ENCODE measurements around the gene ADAMTSL3.

Gene ADAMTSL3

DNA sequence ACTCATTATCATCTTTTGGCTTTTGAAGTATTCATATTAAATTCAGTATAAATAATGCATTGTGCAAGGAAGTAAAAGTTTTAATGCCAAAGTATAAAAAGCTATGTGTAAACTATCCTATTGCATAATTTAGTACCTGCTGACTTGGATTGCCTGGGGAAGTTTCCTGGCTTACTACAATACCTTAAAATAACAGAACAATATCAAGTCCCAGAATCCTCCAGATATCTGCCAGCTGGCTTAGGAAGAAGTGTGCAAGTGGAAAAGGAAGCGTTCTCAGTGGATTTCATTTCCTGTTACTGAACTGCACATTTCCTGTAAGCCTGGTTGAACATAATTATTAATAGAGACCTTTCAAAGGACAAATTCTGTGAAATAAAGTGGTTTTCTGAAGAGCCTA is 236.7 kb downstream of the ADAMTSL3 start:
- H3K36me3 ChIP-seq (ENCODE audit: control insufficient read depth, insufficient read depth, low read length) = no peaks in the 10 kb centered on the region

DNA sequence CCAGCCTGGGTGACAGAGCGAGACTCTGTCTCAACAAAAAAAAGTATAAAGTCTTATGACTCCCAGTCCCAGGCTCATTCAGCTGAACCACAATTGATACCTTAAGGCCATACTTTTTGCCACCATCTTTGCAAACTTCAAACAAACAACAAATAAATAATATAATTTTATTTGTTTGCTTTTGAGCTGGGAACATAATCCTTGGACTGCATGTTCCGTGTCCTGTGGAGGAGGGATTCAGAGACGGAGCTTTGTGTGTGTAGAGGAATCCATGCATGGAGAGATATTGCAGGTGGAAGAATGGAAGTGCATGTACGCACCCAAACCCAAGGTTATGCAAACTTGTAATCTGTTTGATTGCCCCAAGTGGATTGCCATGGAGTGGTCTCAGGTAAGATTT is 238.6 kb downstream of the ADAMTSL3 start:
- Histone ChIP-seq H3K4me3 (replicated peaks; ENCODE audit: low read depth, low read length) (no peak overlapping the region), H3K36me3 (ENCODE audit: control insufficient read depth, insufficient read depth, low read length) (no peaks in the 10 kb centered on the region), H3K27me3 (replicated peaks; ENCODE audit: control insufficient read depth, insufficient read depth, low read length) (no peaks in the 10 kb centered on the region)
- no peak for TF ChIP-seq CTCF (IDR thresholded peaks at IDR 0.05; ENCODE audit: insufficient read depth, low read length, poor library complexity, severe bottlenecking)
- DNase-seq (ENCODE audit: extremely low read depth, insufficient read length) = no peak

More for the DNA sequence above, 236.7 kb downstream of the ADAMTSL3 start:
- Histone ChIP-seq H3K27me3 (replicated peaks; ENCODE audit: control insufficient read depth, insufficient read depth, low read length) (no peaks in the 10 kb centered on the region), H3K4me3 (replicated peaks; ENCODE audit: low read depth, low read length) (no peak overlapping the region)
- TF ChIP-seq CTCF (IDR thresholded peaks at IDR 0.05; ENCODE audit: insufficient read depth, low read length, poor library complexity, severe bottlenecking) = no peak
- no peak for DNase-seq (ENCODE audit: extremely low read depth, insufficient read length)

GRCh38 chr15:83893308-83893707 is 239.4 kb downstream of the ADAMTSL3 start:
- no peak overlapping the region for H3K4me3 ChIP-seq (replicated peaks; ENCODE audit: low read depth, low read length)
- no peak for TF ChIP-seq CTCF (IDR thresholded peaks at IDR 0.05; ENCODE audit: insufficient read depth, low read length, poor library complexity, severe bottlenecking)
- no peaks in the 10 kb centered on the region for H3K36me3 ChIP-seq (ENCODE audit: control insufficient read depth, insufficient read depth, low read length)
- DNase-seq (ENCODE audit: extremely low read depth, insufficient read length) = no peak
- no peaks in the 10 kb centered on the region for H3K27me3 ChIP-seq (replicated peaks; ENCODE audit: control insufficient read depth, insufficient read depth, low read length)

DNA sequence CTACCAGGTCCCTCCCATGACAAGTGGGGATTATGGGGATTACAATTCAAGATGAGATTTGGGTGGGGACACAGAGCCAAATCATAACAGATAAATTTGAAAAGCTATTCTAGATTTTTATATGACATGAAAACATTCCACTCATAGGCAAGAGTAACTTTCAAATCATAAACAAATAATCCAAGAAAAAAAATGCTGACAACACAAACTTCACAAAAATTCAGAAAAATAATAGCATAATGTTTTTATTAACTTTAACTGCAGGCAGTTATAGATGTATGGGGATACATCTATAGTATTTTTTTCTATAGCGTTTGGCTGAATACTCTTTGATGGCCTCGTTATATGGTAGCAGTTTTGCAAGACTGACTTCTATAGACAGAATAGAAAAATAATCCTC is 243.1 kb downstream of the ADAMTSL3 start:
- no peaks in the 10 kb centered on the region for H3K27me3 ChIP-seq (replicated peaks; ENCODE audit: control insufficient read depth, insufficient read depth, low read length)
- no peak for TF ChIP-seq CTCF (IDR thresholded peaks at IDR 0.05; ENCODE audit: insufficient read depth, low read length, poor library complexity, severe bottlenecking)
- H3K36me3 ChIP-seq (ENCODE audit: control insufficient read depth, insufficient read depth, low read length) = no peaks in the 10 kb centered on the region
- no peak for DNase-seq (ENCODE audit: extremely low read depth, insufficient read length)
- no peak overlapping the region for H3K4me3 ChIP-seq (replicated peaks; ENCODE audit: low read depth, low read length)

GRCh38 chr15:83898361-83898760 is 244.4 kb downstream of the ADAMTSL3 start:
- Histone ChIP-seq H3K4me3 (replicated peaks; ENCODE audit: low read depth, low read length) (no peak overlapping the region), H3K36me3 (ENCODE audit: control insufficient read depth, insufficient read depth, low read length) (no peaks in the 10 kb centered on the region), H3K27me3 (replicated peaks; ENCODE audit: control insufficient read depth, insufficient read depth, low read length) (no peaks in the 10 kb centered on the region)
- TF ChIP-seq CTCF (IDR thresholded peaks at IDR 0.05; ENCODE audit: insufficient read depth, low read length, poor library complexity, severe bottlenecking) = no peak
- DNase-seq (ENCODE audit: extremely low read depth, insufficient read length) = no peak

DNA sequence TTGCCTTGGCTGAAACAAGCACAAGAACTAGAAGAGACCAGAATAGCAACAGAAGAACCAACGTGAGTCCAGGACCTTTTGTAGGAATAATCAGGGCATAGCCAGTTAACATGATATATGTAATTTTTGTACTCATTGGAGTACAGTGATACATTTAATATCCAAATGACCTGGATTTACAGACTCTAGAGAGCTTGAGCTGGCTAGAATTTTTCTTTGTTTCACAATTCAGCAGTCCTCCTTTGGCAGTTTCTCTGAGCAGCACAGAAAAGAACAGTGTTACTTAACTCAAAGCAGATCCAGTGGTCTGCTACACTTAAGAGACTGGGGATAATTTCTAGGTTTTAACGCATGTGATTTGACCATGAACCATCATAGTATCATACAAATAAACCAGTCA is 245.7 kb downstream of the ADAMTSL3 start:
- no peak for DNase-seq (ENCODE audit: extremely low read depth, insufficient read length)
- Histone ChIP-seq H3K27me3 (replicated peaks; ENCODE audit: control insufficient read depth, insufficient read depth, low read length) (no peaks in the 10 kb centered on the region), H3K4me3 (replicated peaks; ENCODE audit: low read depth, low read length) (no peak overlapping the region), H3K36me3 (ENCODE audit: control insufficient read depth, insufficient read depth, low read length) (no peaks in the 10 kb centered on the region)
- no peak for TF ChIP-seq CTCF (IDR thresholded peaks at IDR 0.05; ENCODE audit: insufficient read depth, low read length, poor library complexity, severe bottlenecking)

Measured in GM06990 (cell line).